B cell (primary cell): ENCODE data around the gene TMEM132D. TPM values are rescaled to one million over a fixed set of nuclear protein-coding genes. Genes with fewer than 3 reads are reported as not detected.

Experiments
- ATAC-seq: fragments of 200-7000 bp; cut with Tn5 transposase; one replicate; pipeline ENCODE4 v1.10.0; 2021; ENCODE audit warnings: low read depth, mild to moderate bottlenecking, moderate number of reproducible peaks, moderate library complexity
- CTCF ChIA-PET: fragments of 350-600 bp; sonication (Branson Sonifier 250); formaldehyde crosslinking; loops from one replicate; lab custom pipeline; 2021; ENCODE audit warnings: antibody characterized with exemption, inconsistent platforms; lab: Charles Lee
- POLR2A ChIA-PET: fragments of 350-600 bp; sonication (Branson Sonifier 250); formaldehyde crosslinking; loops from one replicate; lab custom pipeline; 2021; ENCODE audit warnings: antibody characterized with exemption; lab: Charles Lee
- DNase-seq: peaks from one replicate; pipeline ENCODE4 v3.0.0; 2013
- H2AFZ ChIP-seq: 2 replicates; pipeline ENCODE4 v1.6.1; 2012; ENCODE audit warnings: mild to moderate bottlenecking, low read depth, low read length; ENCODE audit not compliant: insufficient read depth, poor library complexity, severe bottlenecking
- H3K27ac ChIP-seq, 2 donors: 1 replicate in 1 of 2; 2 replicates in 1 of 2; pipeline ENCODE4 v1.5.1; 2012 to 2013; ENCODE audit warnings: low read length in 2 of 2, mild to moderate bottlenecking in 2 of 2, moderate library complexity in 1 of 2
- H3K27me3 ChIP-seq, 4 experiments: fragments of 200-600 bp in 1 of 4; sonication (generic) in 1 of 4; replicated peaks in 1 of 4; 1 replicate in 2 of 4; 2 replicates in 2 of 4; pipeline versions ENCODE4 v1.6.1 to v1.7.0; 2013 to 2016; ENCODE audit warnings: low read length in 3 of 4, mild to moderate bottlenecking in 2 of 4, mixed read lengths in 1 of 4, moderate library complexity in 1 of 4; ENCODE audit not compliant: insufficient read depth in 4 of 4, control insufficient read depth in 3 of 4; ENCODE audit errors: control extremely low read depth in 1 of 4
- H3K36me3 ChIP-seq, 2 experiments: replicated peaks in 1 of 2; 1 replicate in 1 of 2; 2 replicates in 1 of 2; pipeline versions ENCODE4 v1.6.1 to v1.7.1; 2013; ENCODE audit warnings: low read length in 1 of 2; ENCODE audit not compliant: insufficient read depth in 2 of 2, control insufficient read depth in 1 of 2; ENCODE audit errors: control extremely low read depth in 1 of 2, extremely low read depth in 1 of 2
- H3K4me1 ChIP-seq, 2 donors: fragments of 200-600 bp in 1 of 2; sonication (generic) in 1 of 2; 1 replicate in 1 of 2; 2 replicates in 1 of 2; pipeline versions ENCODE4 v1.5.1 to v1.6.1; 2013 to 2017; ENCODE audit warnings: low read length in 2 of 2; ENCODE audit not compliant: control insufficient read depth in 2 of 2, insufficient read depth in 2 of 2
- H3K4me2 ChIP-seq: replicated peaks from 2 replicates; pipeline ENCODE3; 2012; ENCODE audit warnings: mild to moderate bottlenecking, low read depth, low read length; ENCODE audit not compliant: poor library complexity, severe bottlenecking
- H3K4me3 ChIP-seq, 5 experiments: fragments of 200-600 bp in 1 of 5; sonication (generic) in 1 of 5; 1 replicate in 3 of 5; 2 replicates in 2 of 5; pipeline versions ENCODE4 v1.5.1 to v1.7.0; 2011 to 2016; ENCODE audit warnings: low read length in 4 of 5, mild to moderate bottlenecking in 4 of 5, low read depth in 2 of 5, control low read depth in 1 of 5, moderate library complexity in 1 of 5; ENCODE audit not compliant: insufficient read depth in 1 of 5; ENCODE audit errors: control extremely low read depth in 1 of 5, extremely low read depth in 1 of 5
- H3K79me2 ChIP-seq: fragments of 200-600 bp; sonication (generic); one replicate; pipeline ENCODE4 v1.6.0; 2016; ENCODE audit warnings: low read length; ENCODE audit not compliant: control insufficient read depth, insufficient read depth
- H3K9ac ChIP-seq: fragments of 200-600 bp; sonication (generic); 2 replicates; pipeline ENCODE4 v1.6.1; 2017; ENCODE audit warnings: mild to moderate bottlenecking, low read length, moderate library complexity
- H3K9me3 ChIP-seq, 3 donors: one replicate each; pipeline versions ENCODE4 v1.6.1 to v1.7.1; 2013; ENCODE audit warnings: low read length in 2 of 3; ENCODE audit not compliant: control insufficient read depth in 2 of 3, insufficient read depth in 1 of 3; ENCODE audit errors: control extremely low read depth in 1 of 3
- H4K20me1 ChIP-seq: 2 replicates; pipeline ENCODE4 v1.6.0; 2012; ENCODE audit warnings: mild to moderate bottlenecking, low read length; ENCODE audit not compliant: insufficient read depth, control insufficient read depth, poor library complexity, severe bottlenecking
- H3K27ac Mint-ChIP-seq: one replicate; pipeline ENCODE4 v1.8.0; 2021; ENCODE audit warnings: mixed read lengths
- H3K27me3 Mint-ChIP-seq: one replicate; pipeline ENCODE4 v1.8.0; 2021; ENCODE audit warnings: mixed read lengths
- H3K4me1 Mint-ChIP-seq: one replicate; pipeline ENCODE4 v1.8.0; 2021; ENCODE audit warnings: mixed read lengths
- H3K4me3 Mint-ChIP-seq: one replicate; pipeline ENCODE4 v1.8.0; 2021; ENCODE audit warnings: mixed read lengths
- H3K9me3 Mint-ChIP-seq: one replicate; pipeline ENCODE4 v1.8.0; 2022; ENCODE audit warnings: mixed read lengths; ENCODE audit not compliant: insufficient read depth
- EZH2 ChIP-seq: IDR thresholded peaks from 2 replicates; pipeline ENCODE4 v1.6.1; 2012; ENCODE audit warnings: borderline replicate concordance, low read depth, mild to moderate bottlenecking, moderate library complexity, low read length; ENCODE audit not compliant: insufficient read depth, poor library complexity, severe bottlenecking
- WGBS: methylation state at CpG from one replicate; pipeline ENCODE4 v1.1.5; 2013; ENCODE audit warnings: missing lambda C conversion rate; ENCODE audit not compliant: insufficient coverage; 5-methylcytosine and 5-hydroxymethylcytosine counted together
- intact Hi-C: fragments of 100-400 bp; cut with micrococcal nuclease; formaldehyde crosslinking; loops from one replicate; pipeline ENCODE4 v1.10.0; 2022
- polyA plus RNA-seq: library from polyadenylated mRNA; depleted of rRNA; stranded (reverse); fragments of >200 nt; gene quantifications from 2 replicates; pipeline ENCODE4 v1.2.3, GENCODE V29; 2012
- total RNA-seq, 2 donors: library from RNA; stranded (reverse); fragments of 120-200 nt in 1 of 2; gene quantifications; 1 replicate in 1 of 2; 2 replicates in 1 of 2; pipeline versions ENCODE4 v1.2.3 to v1.2.4, GENCODE V29; 2013 to 2022
- TF ChIP-seq, protein P1 (sequence below): fragments of 200-600 bp; IDR thresholded peaks from one replicate; pipeline ENCODE4 v1.8.0; 2022; ENCODE audit warnings: antibody characterized with exemption, mild to moderate bottlenecking

Gene TMEM132D
- total and polyA plus RNA-seq, 2 donors (not counting 1 experiment from before 2014, with no cell fraction given), result not detected

DNA sequence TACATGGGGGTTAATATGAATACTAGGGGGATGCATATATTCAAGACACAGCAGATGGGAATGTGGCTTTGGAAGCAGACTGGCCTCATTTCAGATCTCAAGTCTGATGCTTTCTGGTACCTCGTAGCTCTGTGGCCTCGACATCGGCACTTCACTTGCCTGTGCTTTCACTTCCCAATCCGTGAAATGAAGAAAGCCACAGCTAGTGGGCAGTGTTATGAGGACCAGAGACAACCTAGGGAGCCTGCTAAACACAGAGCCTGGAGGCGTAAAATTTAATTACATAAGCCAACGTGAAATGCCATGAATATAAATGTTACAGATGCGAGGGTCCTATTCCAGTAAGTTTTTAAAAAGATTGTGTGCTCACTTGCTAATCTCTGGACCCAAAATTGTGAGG, 286.0 kb downstream of the TMEM132D start:
- no peaks in the 10 kb centered on the region for H3K4me1 ChIP-seq
- no peak overlapping the region for H3K4me3 Mint-ChIP-seq
- WGBS, result 94% methylated on average over 4 of the region's 7 CpGs
- no peak overlapping the region for H2AFZ ChIP-seq
- POLR2A ChIA-PET, result no interaction called here
- no peaks in the 10 kb centered on the region for H3K27me3 ChIP-seq
- peaks cover 0 to 23% (median 0%) of the 10 kb centered on the region in 3 donors for H3K9me3 ChIP-seq
- H3K9me3 Mint-ChIP-seq, result peaks cover 9% of the 10 kb centered on the region
- H3K4me1 Mint-ChIP-seq, result no peaks in the 10 kb centered on the region
- H3K36me3 ChIP-seq, result no peaks in the 10 kb centered on the region
- no peaks in the 10 kb centered on the region for H3K27me3 Mint-ChIP-seq
- H3K27ac Mint-ChIP-seq, result no peak overlapping the region
- CTCF ChIA-PET, result no interaction called here
- H3K79me2 ChIP-seq, result no peaks in the 10 kb centered on the region
- DNase-seq (no peak), ATAC-seq (no peak)
- intact Hi-C loops, result no loop called here
- TF ChIP-seq EZH2, result no peak
- TF ChIP-seq, protein P1, sequence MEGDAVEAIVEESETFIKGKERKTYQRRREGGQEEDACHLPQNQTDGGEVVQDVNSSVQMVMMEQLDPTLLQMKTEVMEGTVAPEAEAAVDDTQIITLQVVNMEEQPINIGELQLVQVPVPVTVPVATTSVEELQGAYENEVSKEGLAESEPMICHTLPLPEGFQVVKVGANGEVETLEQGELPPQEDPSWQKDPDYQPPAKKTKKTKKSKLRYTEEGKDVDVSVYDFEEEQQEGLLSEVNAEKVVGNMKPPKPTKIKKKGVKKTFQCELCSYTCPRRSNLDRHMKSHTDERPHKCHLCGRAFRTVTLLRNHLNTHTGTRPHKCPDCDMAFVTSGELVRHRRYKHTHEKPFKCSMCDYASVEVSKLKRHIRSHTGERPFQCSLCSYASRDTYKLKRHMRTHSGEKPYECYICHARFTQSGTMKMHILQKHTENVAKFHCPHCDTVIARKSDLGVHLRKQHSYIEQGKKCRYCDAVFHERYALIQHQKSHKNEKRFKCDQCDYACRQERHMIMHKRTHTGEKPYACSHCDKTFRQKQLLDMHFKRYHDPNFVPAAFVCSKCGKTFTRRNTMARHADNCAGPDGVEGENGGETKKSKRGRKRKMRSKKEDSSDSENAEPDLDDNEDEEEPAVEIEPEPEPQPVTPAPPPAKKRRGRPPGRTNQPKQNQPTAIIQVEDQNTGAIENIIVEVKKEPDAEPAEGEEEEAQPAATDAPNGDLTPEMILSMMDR, result no peak
- H4K20me1 ChIP-seq, result no peaks in the 10 kb centered on the region
- H3K4me2 ChIP-seq, result no peak overlapping the region
- H3K27ac ChIP-seq, result no peak overlapping the region
- no peak overlapping the region for H3K9ac ChIP-seq
- no peak overlapping the region for H3K4me3 ChIP-seq

GRCh38 chr12:129615001-129615400, 288.8 kb downstream of the TMEM132D start:
- H2AFZ ChIP-seq, result no peak overlapping the region
- ATAC-seq (no peak), DNase-seq (no peak)
- CTCF ChIA-PET, result no interaction called here
- intact Hi-C loops, result no loop called here
- no peak overlapping the region for H3K27ac Mint-ChIP-seq
- H3K9ac ChIP-seq, result no peak overlapping the region
- H3K27me3 ChIP-seq, result no peaks in the 10 kb centered on the region
- H3K27me3 Mint-ChIP-seq, result no peaks in the 10 kb centered on the region
- no peak for TF ChIP-seq EZH2
- TF ChIP-seq, protein P1, result no peak
- H3K4me3 Mint-ChIP-seq, result no peak overlapping the region
- no peak overlapping the region for H3K4me2 ChIP-seq
- H3K9me3 Mint-ChIP-seq, result peaks cover 6% of the 10 kb centered on the region
- POLR2A ChIA-PET, result no interaction called here
- no peaks in the 10 kb centered on the region for H3K4me1 Mint-ChIP-seq
- no peaks in the 10 kb centered on the region for H3K79me2 ChIP-seq
- no peaks in the 10 kb centered on the region for H4K20me1 ChIP-seq
- H3K36me3 ChIP-seq, result no peaks in the 10 kb centered on the region
- no peak overlapping the region for H3K4me3 ChIP-seq
- 100% methylated on average over 1 of the region's 5 CpGs for WGBS
- H3K4me1 ChIP-seq, result no peaks in the 10 kb centered on the region
- no peak overlapping the region for H3K27ac ChIP-seq
- peaks cover 0 to 13% (median 0%) of the 10 kb centered on the region in 3 donors for H3K9me3 ChIP-seq
